IPS DF 6.9 (cell line): ENCODE data around the gene RAD50.

Experiments used
- DNase-seq: peaks from one replicate; pipeline ENCODE4 v3.0.0-alpha.2; 2013; ENCODE audit warnings: low read depth, low spot score
- H3K27ac ChIP-seq: one replicate; pipeline ENCODE4 v1.5.1; 2013; ENCODE audit warnings: low read length, control low read depth
- H3K27me3 ChIP-seq: 2 replicates; pipeline ENCODE4 v1.6.1; 2013; ENCODE audit warnings: mild to moderate bottlenecking, low read length; ENCODE audit not compliant: control insufficient read depth, insufficient read depth
- H3K36me3 ChIP-seq: 2 replicates; pipeline ENCODE4 v1.6.1; 2013; ENCODE audit warnings: low read length; ENCODE audit not compliant: control insufficient read depth, insufficient read depth
- H3K4me1 ChIP-seq: 2 replicates; pipeline ENCODE4 v1.6.1; 2013; ENCODE audit warnings: low read length; ENCODE audit not compliant: control insufficient read depth, insufficient read depth
- H3K4me3 ChIP-seq: 2 replicates; pipeline ENCODE4 v1.5.1; 2013; ENCODE audit warnings: mild to moderate bottlenecking, low read length
- H3K9me3 ChIP-seq: 2 replicates; pipeline ENCODE4 v1.6.1; 2013; ENCODE audit warnings: low read length, inconsistent platforms; ENCODE audit not compliant: control insufficient read depth, insufficient read depth
- WGBS: extraction: QIAGEN DNeasy Blood & Tissue Kit; methylation state at CpG from one replicate; pipeline ENCODE4 v1.1.7; 2013; ENCODE audit warnings: mixed read lengths, missing lambda C conversion rate; ENCODE audit not compliant: insufficient read length, insufficient coverage; 5-methylcytosine and 5-hydroxymethylcytosine counted together

The RAD50 gene

GRCh38 chr5:132675936-132676689 is 119.3 kb downstream of the RAD50 start:
- Histone ChIP-seq H3K27me3 (no peaks in the 10 kb centered on the region), H3K36me3 (no peaks in the 10 kb centered on the region), H3K4me3 (no peak overlapping the region), H3K9me3 (no peaks in the 10 kb centered on the region), H3K27ac (no peak overlapping the region), H3K4me1 (no peaks in the 10 kb centered on the region)
- DNase-seq: no peak
- WGBS: no CpG with 5 or more reads among the region's 11 CpGs

GRCh38 chr5:132677191-132677590 is 120.4 kb downstream of the RAD50 start:
- DNase-seq: no peak
- H3K4me3 ChIP-seq: no peak overlapping the region
- H3K4me1 ChIP-seq: no peaks in the 10 kb centered on the region
- no peak overlapping the region for H3K27ac ChIP-seq
- no CpG with 5 or more reads among the region's 7 CpGs for WGBS
- H3K36me3 ChIP-seq: no peaks in the 10 kb centered on the region
- no peaks in the 10 kb centered on the region for H3K27me3 ChIP-seq
- H3K9me3 ChIP-seq: no peaks in the 10 kb centered on the region

GRCh38 chr5:132677682-132678400 is 121.1 kb downstream of the RAD50 start:
- no CpG with 5 or more reads among the region's 15 CpGs for WGBS

GRCh38 chr5:132678735-132679134 is 122.0 kb downstream of the RAD50 start:
- Histone ChIP-seq H3K27ac (no peak overlapping the region), H3K9me3 (no peaks in the 10 kb centered on the region), H3K36me3 (no peaks in the 10 kb centered on the region), H3K4me3 (no peak overlapping the region), H3K27me3 (no peaks in the 10 kb centered on the region), H3K4me1 (no peaks in the 10 kb centered on the region)
- no CpG with 5 or more reads among the region's 1 CpG for WGBS
- DNase-seq: no peak

More at GRCh38 chr5:132677682-132678400, 121.1 kb downstream of the RAD50 start:
- no peaks in the 10 kb centered on the region for H3K27me3 ChIP-seq
- H3K4me1 ChIP-seq: no peaks in the 10 kb centered on the region
- H3K36me3 ChIP-seq: no peaks in the 10 kb centered on the region
- H3K4me3 ChIP-seq: no peak overlapping the region
- no peaks in the 10 kb centered on the region for H3K9me3 ChIP-seq
- no peak overlapping the region for H3K27ac ChIP-seq
- DNase-seq: no peak

- Histone ChIP-seq H3K27me3 (no peaks in the 10 kb centered on the region), H3K4me3 (no peak overlapping the region), H3K4me1 (no peaks in the 10 kb centered on the region), H3K27ac (no peak overlapping the region), H3K36me3 (no peaks in the 10 kb centered on the region), H3K9me3 (no peaks in the 10 kb centered on the region)
- WGBS: no CpG with 5 or more reads among the region's 7 CpGs
- no peak for DNase-seq
These were observed 122.4 kb downstream of the RAD50 start for GRCh38 chr5:132679166-132679565.

- no CpG with 5 or more reads among the region's 15 CpGs for WGBS
- H3K36me3 ChIP-seq: no peaks in the 10 kb centered on the region
- H3K4me3 ChIP-seq: no peak overlapping the region
- H3K27ac ChIP-seq: no peak overlapping the region
- H3K27me3 ChIP-seq: no peaks in the 10 kb centered on the region
- DNase-seq: no peak
- H3K9me3 ChIP-seq: no peaks in the 10 kb centered on the region
- H3K4me1 ChIP-seq: no peaks in the 10 kb centered on the region
These were observed 123.1 kb downstream of the RAD50 start for GRCh38 chr5:132679717-132680380.

GRCh38 chr5:132680780-132681475 is 124.2 kb downstream of the RAD50 start:
- Histone ChIP-seq H3K27me3 (no peaks in the 10 kb centered on the region), H3K27ac (no peak overlapping the region), H3K9me3 (no peaks in the 10 kb centered on the region), H3K4me3 (no peak overlapping the region), H3K4me1 (no peaks in the 10 kb centered on the region), H3K36me3 (no peaks in the 10 kb centered on the region)
- no peak for DNase-seq
- WGBS: no CpG with 5 or more reads among the region's 8 CpGs

- H3K4me3 ChIP-seq: no peak overlapping the region
- no peak overlapping the region for H3K27ac ChIP-seq
- H3K36me3 ChIP-seq: no peaks in the 10 kb centered on the region
- H3K4me1 ChIP-seq: no peaks in the 10 kb centered on the region
- H3K27me3 ChIP-seq: no peaks in the 10 kb centered on the region
- H3K9me3 ChIP-seq: no peaks in the 10 kb centered on the region
- DNase-seq: no peak
- no CpG with 5 or more reads among the region's 2 CpGs for WGBS
These were observed 124.7 kb downstream of the RAD50 start for GRCh38 chr5:132681476-132681831.

GRCh38 chr5:132681983-132682382 is 125.2 kb downstream of the RAD50 start:
- no peaks in the 10 kb centered on the region for H3K27me3 ChIP-seq
- no CpG with 5 or more reads among the region's 4 CpGs for WGBS
- DNase-seq: no peak
- H3K4me1 ChIP-seq: no peaks in the 10 kb centered on the region
- no peaks in the 10 kb centered on the region for H3K36me3 ChIP-seq
- H3K27ac ChIP-seq: no peak overlapping the region
- H3K4me3 ChIP-seq: no peak overlapping the region
- H3K9me3 ChIP-seq: no peaks in the 10 kb centered on the region

- no peaks in the 10 kb centered on the region for H3K9me3 ChIP-seq
- no peaks in the 10 kb centered on the region for H3K27me3 ChIP-seq
- no peak for DNase-seq
- no CpG with 5 or more reads among the region's 6 CpGs for WGBS
- no peak overlapping the region for H3K27ac ChIP-seq
- H3K4me3 ChIP-seq: no peak overlapping the region
- H3K36me3 ChIP-seq: no peaks in the 10 kb centered on the region
- H3K4me1 ChIP-seq: no peaks in the 10 kb centered on the region
These were observed 127.7 kb downstream of the RAD50 start for GRCh38 chr5:132684491-132684890.
